ENCODE data around the gene SYT13.

The SYT13 gene, protein sequence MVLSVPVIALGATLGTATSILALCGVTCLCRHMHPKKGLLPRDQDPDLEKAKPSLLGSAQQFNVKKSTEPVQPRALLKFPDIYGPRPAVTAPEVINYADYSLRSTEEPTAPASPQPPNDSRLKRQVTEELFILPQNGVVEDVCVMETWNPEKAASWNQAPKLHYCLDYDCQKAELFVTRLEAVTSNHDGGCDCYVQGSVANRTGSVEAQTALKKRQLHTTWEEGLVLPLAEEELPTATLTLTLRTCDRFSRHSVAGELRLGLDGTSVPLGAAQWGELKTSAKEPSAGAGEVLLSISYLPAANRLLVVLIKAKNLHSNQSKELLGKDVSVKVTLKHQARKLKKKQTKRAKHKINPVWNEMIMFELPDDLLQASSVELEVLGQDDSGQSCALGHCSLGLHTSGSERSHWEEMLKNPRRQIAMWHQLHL

DNA sequence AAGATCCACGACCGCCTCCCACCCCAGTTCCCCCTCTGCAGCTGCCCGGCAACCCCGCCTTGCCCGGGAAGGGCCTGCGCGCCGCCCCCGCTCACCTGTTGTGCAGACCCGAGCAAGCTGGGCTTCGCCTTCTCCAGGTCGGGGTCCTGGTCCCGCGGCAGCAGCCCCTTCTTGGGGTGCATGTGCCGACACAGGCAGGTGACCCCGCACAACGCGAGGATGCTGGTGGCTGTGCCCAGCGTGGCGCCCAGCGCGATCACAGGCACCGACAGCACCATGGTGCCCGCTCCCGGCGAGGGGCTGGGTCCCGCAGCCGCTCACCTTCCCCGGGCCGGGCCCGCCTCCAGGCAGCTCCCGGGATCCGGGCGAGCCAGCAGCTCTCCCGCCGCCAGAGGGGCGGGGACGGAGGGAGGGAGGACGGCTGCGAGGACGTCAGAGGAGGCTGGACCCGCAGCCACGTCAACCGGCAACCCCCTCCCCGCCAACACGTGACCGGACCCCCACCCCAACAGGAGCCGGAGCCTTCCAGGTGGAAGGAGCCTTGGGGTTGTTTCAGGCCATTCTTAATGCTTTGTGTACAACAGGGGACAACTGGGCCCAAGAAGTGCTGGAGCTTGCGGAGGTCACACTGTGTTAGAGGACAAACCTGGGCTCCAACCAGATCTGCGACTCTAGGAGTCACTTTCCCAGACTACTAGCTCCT, at the start of gene SYT13:
SYT13 (minus strand) TSS at position 412 of the 703 bp plus-strand sequence; CDS start at position 278, 134 bp downstream.
- DNase-seq = no peak

DNA sequence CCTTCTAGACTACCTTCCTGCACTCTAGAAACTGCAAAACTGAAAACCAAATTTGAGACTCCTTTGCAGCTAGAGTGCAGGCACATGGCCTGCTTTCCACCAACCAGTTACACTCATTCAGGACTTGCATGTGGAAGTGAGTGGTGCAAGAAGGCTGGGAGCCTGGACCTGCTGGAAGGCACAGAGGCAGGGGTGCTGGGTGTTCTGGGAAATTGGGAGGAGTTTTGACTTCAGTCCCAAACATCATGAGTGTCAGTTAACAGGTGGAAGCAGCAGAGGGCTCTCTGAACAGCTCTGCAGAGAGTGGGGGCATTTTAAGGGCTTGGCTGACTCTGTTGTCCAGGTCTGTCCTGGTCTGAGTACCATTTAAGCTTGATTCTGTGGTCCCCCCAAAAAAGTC, 49.3 kb upstream of the SYT13 start:
- DNase-seq = no peak

DNA sequence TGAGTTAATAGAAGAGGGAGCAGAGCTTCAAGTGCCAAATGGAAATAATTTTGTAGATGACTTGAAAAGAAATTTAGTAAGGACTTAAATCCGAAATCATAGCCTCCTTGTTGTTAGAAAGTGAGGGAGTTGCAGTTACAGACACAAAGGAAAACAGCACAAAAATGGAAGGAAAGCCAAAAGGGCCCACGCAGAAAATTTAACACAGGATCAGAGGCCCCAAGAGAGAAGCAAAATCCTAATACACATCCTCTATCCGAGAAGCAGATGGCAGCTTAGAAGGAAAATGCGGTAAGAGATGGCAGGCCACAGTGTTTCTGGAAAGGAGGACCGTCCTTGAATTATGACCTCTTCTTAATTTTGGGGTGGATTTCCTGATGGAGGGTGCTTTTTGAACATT, 48.7 kb upstream of the SYT13 start:
- DNase-seq = no peak

DNA sequence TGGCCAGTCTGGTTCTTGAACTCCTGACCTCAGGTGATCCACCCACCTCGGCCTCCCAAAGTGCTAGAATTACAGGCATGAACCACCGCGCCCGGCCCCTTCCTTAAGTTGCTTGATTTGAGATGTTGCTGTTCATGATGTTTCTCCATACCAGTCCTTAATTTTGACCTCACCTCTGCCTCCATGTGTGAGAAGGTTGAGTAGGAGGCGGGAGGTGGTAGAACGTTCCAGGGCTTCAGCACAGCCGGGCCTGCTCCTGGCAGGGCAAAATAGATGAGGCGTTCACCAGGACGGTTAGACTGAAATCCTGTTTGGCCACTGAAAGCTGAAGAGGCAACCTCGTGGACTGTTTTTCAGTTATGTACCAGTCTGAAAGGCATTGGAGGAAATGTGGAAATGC, 48.3 kb upstream of the SYT13 start:
- DNase-seq = no peak

DNA sequence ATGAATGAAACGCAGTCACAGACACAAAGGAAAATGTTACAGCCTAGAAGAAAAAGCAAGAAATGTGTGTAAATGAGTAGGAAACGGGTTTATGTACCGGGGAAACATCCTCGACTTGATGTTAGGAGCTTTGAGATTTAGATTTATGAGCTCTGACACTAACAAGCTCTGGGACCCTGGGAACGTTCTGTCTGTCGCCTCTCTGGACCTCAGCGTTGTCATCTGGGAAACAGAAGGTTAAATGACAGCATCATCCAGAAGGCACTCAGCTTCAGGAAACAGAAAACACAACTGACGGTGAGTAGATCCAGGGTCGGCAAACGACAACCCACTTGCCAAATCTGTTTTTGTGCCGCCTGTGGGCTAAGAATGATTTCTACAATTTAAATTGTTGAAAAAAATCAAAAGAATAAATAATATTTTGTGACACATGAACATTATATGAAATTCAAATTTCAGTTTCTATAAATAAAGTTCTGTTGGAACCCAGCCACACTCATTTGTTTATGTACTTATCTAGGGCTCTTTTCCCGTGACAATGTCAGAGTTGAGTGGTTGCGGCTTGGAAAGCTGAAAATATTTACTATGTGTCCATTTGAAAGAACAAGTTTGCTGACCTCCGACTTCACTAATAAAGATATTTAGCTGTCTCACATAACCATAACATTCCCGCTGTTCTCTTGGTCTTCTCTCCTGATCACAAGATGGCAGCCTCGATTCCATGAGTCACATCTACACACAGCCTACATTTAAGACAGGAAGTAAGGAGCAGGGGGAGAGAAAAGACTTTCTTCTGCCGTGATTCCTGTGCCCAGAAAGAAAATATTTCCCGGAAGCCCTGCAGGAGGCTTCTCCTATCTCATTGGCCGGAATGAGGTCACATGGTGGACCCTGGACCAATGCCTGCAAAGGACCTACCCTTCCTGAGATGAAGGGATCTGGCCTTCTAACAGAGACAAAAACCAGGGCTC, 47.1 kb upstream of the SYT13 start:
- no peak for DNase-seq

DNA sequence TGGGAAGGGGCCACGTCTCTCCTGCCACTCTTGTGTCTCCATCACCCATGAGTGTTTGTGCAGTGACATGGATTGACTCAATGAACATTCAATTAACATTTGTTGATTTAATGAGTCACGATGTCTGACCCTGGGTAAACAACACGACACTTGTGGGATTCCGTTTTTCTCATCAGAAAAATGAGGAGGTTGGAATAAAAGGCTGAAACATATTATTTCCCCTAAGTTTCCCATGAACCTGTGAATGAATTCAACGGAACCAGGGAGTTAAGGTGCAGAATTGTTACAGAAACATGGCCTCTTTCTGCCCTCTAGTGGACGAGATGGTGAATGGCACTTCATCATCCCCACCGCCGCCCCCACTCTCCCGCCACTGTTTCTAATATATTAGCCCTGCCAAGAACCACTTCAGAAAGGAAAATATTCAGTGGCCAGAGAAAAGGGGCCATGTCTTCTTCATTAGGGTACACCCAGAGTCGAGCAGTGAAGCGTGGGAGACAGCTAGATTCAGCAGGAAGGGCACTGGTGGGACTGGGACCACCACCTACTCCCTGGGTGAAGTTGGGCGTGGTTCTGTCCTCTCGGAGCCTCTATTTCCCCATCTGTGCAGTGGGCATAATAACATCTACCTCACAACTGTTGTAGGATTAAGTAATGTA, 46.3 kb upstream of the SYT13 start:
- no peak for DNase-seq

DNA sequence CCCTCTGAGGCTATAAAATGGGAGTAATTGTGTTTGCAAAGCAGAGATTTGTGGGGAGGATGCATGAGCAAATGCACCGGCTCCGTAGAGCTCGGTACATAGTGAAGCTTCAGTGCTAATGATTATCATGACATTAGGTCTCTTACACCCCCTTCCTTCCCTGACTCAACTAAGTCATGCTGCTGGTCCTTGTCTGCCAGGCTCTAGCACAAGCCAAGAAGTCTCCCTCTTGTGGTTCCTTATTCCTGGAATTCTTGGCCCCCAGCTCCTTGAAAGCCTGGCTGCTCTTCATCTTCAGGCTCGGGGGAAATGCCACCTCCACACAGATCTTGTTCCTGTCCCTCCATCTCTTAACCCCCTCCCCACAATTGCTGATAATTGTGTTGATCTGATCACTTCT, 45.7 kb upstream of the SYT13 start:
- no peak for DNase-seq

DNA sequence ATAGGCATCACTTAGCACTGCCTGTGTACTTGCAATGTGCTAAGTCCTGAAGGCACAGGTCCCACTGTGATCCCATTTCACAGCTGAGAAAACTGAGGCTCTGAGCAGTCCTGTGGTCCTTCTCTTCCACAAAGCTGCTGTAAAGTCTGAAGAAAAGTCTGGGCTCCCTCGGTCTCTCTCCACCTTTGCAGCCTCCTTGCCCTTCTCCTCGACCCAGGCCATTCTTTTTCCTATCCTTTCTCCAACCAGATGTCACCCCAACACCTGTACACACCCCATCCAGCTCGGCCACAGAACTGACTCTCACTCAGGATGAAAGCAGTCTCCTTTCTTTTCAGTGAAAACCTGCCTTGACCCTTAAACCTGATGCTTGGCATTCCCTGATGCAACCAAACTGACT, 42.6 kb upstream of the SYT13 start:
- no peak for DNase-seq

DNA sequence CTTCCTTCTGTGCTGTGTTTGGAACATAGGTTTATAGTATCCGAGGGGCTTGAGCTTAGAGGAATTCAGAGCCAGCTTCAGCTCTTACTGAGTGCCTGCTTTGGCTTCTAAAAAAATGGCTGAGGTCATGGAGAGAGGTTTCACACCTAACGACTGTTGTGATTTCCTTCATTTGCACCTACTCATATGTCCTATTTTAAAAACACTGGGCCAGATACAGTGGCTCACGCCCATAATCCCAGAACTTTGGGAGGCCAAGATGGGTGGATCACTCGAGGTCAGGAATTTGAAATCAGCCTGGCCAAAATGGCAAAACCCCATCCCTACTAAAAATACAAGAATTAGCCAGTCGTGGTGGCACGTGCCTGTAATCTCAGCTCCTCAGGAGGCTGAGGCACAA, 38.3 kb upstream of the SYT13 start:
- DNase-seq = no peak

DNA sequence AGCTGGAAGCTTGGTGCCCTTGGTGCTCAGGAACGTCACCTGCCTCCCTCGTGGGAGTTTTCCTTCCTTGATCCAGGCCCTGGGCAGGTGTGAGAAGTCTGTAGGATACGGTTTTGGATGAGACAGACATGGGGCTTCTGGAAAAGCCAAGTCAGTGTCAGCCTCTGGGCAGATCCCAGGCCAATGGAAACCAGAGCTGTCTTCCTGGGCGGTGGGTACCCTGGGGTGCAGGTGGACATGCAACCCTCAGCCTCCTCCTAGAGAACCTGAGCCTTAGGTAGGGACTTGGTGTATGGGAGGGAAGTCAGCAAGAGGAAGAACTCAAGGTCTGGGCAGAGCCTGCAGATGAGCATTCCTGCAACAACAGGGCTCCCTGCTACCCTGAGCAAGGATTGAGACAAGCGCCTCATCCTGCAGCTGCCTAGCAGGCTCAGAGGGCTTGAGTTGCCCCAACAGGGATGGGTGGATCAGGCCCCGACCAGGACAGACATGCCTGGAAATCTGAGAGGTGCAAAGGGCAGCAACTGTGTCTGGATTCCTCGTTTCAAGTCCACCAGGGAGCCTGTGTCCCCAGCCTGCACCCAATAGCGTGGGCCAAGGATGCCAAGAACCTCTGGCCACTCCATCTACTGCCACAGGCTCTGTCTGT, 37.6 kb upstream of the SYT13 start:
- DNase-seq = no peak

DNA sequence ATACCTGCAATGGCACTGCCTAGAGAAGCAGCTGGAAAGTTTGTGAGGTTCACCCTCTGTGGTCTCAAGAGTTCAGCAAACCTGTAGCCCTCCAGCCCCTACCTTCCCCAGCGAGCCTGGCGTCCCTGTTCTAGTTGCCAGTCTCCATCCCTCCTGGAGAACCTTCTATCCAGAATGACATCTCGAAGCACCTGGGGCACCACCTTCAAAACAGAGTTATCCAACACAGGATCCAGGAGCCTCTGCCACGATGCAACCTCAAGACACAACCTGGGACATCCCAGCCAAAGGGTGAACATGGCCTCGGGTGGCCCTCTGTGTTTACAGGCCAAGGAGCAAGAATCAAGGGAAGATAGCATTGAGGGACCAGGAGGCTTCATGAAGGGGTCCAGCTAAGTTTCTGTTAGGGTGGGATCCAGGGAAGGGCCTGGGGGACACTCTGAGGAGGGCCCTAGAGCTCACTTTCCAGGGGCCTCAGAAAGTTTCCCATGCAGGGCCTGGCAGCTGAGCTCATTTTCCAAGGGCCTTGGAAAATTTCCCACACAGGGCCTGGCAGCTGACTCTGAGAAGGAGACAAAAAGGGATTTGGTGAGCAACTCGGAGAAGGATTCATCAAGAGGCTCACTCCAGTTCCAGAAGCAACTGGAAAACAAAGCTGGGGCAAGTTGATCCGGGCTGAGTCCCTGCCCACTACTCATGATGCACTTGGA, 36.9 kb upstream of the SYT13 start:
- no peak for DNase-seq

DNA sequence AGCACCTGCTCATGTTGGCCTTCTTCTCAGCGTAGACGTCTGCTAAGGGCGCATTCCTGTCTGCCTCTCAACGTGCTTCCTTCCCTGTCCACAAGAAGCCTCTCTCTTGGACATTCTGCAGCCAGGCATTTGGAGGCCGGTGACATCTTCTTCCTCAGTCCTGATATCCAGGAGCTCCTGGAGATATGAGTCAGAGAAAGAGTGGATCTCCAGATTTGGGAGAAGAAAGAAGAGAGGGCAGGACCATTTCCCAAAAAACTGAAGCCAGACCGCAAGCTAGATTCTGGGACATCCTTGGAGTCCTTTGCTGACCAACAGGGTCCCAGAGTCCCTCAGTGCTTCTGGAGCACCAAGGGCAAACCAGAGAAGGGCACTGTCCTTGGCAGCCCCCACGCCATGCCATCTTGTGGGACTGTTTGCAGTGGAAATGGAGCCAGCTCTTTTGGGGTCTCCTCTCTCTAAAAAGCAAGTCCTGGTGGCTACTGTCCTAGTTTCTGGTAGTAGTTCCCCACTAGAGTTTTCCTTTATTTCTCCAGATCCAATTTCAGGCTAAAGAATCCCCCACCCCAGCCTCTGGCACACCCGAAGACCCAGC, 36.1 kb upstream of the SYT13 start:
- DNase-seq = no peak

DNA sequence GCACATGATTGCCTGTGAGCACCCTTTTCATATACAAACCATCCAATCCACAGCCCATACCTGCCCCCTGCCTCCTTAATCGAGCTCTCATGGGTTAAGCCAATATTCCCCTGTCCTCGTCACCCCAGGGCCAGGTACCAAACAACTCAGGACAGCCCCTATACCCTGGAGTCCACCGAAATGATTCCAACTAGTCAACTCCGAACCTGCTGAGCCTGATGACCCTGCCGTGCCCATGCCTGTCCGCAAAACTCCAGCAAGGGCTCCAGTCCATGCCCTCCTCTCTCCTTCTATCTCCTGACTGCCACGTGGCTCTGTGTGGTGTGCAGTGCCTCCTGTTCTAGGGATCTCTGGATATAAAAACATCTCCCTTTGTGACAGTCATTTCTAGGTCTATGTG, 35.5 kb upstream of the SYT13 start:
- no peak for DNase-seq

DNA sequence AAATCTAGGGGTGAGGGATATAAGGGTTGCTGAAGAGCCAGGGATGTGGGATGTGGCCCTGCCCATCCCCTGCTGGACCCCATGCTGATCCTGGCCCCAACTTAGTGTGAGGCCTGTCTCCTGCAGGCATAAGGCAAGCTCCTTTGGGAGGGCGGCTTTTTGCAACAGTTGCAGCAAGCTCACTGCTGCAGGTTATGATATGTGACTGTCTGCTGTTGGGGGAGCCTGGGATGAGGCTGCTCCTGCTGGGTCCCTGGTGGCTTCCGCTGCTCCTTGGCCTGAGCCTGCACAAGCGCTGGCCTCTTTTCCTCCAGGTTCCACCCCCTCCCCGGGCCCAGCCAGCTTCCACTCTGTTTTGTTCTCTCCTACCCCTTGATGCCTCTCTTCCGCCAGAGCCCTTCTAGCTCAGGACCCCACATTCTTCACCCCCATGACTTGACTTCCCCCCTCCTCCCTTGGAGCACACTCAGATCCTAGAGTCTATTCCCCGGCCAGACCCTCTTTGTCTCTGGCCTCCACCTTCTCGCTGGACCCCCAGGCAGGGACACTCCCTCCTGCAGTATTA, 35.0 kb upstream of the SYT13 start:
- no peak for DNase-seq

DNA sequence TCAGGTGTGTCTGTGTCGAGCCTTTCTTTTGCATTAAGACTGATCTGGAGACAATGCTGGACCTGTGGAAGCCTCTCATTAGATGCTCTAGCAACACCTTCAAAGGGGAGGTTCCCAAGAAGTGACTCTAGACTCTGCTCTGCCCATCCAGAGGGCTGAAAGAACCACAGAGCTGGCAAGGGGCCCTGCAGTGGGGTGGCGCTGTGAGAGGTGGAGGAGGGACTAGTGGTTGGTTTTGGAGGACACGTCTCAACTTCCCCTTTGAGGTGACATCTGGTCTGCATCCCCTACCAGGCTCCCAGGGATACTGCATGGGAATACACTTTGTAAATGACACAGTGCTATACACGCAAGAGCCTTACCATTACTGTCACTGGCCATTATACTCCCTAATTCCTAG, 34.2 kb upstream of the SYT13 start:
- DNase-seq = no peak

DNA sequence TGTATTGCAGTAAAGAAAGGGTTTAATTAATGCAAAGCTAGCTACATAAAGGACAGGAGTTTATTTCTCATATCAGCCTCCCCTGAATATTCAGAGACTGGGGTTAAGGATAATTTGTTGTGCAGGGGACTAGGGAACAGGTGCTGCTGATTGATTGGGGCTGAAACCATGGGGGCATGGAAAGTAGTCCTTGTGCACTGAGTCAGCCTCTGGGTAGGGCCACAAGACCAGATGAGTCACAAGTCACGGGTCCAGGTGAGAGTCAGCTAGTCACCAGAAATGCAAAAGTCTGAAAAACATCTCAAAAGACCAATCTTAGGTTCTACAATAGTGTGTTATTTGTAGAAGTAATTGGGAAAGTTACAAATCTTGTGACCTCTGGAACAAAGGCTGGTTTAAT, 32.9 kb upstream of the SYT13 start:
- no peak for DNase-seq

DNA sequence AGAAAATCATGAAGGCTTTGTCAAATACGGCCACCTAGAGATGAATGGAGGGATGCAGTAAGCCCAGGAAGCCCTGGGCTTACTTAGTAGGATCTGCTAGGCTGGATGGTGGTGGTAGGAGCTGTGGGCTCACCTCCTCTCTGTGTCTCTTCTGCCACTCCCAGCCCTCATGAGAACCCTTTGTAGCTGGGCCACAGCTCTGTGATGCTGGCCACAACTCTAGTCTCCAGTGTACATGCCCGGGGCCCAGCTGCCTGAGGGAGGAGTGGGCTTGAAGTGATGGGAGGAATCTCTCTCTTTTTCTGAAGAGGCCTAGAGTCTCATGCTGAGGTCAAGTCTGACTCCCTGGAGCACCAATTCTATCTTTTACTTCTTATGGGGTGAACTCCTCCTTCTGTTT, 32.4 kb upstream of the SYT13 start:
- DNase-seq = no peak

DNA sequence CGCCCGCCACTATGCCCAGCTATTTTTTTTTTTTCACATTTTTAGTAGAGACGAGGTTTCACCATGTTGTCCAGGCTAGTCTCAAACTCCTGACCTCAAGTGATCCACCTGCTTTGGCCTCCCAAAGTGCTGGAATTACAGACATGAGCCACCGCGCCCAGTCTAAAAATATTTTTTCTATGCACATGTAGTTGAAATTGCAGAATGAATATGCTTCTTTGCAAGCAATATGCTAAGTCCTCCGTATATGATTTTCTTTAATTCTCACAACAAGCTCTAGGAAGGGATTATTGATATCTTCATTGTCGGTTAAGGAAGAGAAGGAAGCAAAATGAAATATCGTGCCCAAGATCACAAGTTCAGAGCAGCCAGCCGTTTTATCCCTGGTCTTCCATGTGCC, 30.1 kb upstream of the SYT13 start:
- DNase-seq = no peak

DNA sequence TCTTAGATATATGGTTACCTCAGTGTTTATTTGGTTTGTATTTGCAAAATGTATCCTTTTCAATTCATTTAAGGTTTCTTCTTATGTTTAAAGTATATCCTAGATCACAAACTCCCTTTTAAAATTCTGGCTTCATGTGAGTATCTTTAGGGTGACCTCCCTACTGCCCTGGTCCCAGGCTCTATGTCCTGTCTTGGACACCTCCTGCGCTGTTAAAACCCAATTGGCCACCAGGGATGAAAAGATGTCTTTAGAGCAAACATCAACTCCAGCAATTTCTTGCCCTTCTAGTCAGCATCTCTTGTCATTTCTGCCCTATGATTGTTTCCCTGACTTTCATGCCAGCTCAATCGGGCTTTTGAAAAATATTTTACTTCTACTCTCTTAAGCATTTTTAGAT, 28.8 kb upstream of the SYT13 start:
- no peak for DNase-seq

DNA sequence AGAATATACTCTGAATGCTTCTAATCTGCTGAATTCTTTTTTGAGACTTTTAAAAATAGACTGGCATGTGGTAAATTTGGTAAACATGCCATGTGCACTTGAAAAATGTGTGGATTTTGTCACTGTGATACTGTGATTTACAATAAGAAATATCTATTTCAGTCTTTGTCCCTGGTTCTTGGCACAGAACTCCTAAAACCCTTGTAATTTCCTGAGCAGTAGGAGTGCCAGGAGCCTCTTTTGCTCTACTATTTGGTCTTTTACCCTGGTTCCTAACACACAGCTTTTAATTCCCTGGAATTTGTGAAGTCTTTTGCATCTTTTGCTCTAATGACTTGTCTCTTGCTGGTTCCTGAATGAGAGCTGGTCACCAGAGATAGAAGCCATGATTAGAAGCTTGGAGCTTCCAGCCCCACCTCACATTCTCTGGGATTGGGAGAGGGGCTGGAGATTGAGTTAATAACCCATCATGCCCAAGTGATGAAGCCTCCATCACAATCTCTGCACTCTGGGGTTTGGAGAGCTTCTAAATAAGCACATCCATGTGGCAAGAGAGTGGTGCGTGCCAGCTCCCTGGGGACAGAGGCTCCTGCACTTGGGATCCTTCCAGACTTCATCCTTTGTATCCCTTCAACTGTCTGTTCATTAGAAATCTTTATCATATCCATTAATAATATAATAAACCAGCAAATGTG, 27.2 kb upstream of the SYT13 start:
- no peak for DNase-seq

Data from NCI-H2107 (cell line).